ENCODE data around the gene PDE4C.
A peak's percentile ranks its signal among the peaks of the same experiment; 100 is the strongest.

The PDE4C gene

DNA sequence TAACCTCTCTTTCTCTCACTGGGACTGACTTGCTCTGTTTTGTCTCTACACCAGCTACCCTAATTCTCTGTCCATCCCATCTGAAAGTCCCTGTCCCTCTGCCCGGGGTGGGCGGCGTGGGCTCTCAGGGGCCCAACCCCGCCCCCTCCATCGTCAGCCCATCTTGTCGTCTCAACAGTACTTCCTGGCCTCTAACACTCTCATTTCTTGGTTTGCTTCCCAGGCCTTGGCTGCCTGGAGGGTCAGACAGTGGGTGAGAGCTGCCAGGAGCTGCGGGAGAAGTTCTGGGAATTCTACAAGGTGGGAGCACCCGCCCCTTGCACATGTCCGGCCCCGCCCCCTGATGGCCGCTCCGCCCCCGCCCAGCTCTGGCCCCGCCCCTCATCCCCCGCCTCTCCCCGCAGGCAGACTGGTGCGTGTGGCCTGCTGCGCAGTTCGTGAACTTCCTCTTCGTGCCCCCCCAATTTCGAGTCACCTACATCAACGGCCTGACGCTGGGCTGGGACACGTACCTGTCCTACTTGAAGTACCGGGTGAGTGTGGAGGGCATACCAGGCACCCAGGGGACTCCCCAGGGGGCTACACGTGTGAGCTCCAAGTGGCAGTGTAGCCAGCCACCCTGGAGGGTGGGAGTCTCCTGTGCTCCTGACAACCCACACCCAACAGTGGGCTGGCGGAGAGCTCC is 31.5 kb downstream of the PDE4C start:
- peak; percentile 27 to 32 for DNase-seq

DNA sequence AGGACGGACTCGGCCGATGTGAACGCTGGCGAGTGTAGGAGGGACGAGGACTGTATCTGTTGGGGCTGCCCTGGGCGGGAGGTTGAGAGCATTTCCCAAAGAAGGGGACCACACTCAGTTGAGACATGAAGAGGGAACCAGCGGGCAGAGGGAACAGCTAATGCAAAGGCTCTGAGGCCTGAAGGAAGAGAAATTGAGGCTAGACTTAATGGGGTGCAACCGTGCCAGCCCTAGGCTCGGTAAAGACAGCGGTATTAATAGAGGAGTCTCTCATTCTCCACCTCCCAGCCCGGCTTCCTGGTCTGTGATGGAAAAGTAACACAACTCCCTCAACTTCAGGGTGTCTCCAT is 32.1 kb downstream of the PDE4C start:
- no peak for DNase-seq

DNA sequence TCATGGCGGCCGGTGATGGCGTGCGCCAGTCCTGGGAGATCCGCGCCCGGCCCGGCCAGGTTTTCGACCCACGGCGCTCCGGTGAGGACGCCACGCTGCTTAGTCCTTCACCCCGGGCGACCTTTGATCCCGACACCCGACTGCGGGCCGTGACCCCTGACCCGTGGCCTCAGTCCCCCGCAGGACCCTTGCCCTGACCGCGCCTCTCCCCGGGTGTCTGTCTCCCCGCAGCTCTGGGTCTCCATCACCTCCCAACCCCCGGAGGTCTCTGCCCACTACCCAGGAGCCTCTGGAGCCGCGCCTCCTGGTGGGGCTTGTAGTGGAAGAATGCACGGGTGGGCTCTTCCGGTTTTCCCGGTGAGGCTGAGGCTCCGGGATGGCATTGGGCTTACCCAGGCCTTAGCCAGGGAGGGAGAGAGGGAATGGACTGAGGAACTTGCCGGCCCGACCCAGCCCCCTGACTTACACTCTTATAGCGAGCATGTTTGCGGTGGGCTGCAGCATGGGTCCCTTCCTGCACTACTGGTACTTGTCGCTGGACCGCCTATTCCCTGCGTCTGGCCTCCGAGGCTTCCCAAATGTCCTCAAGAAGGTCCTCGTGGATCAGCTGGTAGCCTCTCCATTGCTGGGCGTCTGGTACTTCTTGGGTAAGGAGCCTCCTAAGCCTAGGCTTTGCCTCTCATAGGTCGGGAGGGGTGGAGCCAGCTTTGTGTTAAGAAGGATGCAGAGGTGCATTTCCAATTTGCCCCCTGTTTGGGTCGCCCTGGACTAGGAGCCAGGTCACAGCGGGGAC is 32.7 kb downstream of the PDE4C start:
- no peak for DNase-seq

DNA sequence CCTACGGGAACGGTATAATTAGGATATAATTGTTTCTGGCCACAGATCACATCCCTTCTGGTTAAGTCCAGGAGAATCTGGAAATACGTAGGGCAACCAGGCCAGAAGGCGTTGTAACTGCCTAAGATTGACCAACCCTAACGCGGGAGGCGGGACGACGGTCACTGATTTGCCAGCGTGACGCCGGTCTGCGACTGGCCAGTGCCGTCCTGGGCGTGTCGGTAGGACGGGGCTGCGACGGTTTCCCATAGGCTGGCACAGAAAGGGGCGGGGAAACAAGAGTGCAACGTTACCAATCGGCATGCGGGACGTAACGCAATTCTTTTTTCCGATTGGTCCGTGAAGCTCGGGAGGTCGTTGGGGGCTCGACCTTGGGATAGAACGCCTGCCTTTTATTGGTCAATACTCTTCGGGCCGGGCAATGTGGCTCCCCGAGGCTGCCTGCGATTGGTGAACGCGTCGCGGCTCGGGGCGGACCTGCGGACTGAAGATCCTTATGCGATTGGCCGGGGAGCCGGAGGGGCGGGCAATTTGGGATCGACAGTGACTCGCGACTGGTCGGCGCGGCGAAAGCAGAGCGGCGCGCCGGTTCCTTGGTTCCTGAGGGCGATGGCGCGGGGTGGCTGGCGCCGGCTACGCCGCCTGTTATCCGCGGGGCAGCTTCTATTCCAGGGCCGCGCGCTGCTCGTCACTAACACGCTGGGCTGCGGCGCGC is 33.4 kb downstream of the PDE4C start, which contains the start of gene MPV17L2:
TSS of gene MPV17L2 (plus strand) at position 546 of the 715 bp plus-strand sequence. CDS start at position 610, 64 bp downstream.
- DNase-seq, result peak; percentile 98 to 99

DNA sequence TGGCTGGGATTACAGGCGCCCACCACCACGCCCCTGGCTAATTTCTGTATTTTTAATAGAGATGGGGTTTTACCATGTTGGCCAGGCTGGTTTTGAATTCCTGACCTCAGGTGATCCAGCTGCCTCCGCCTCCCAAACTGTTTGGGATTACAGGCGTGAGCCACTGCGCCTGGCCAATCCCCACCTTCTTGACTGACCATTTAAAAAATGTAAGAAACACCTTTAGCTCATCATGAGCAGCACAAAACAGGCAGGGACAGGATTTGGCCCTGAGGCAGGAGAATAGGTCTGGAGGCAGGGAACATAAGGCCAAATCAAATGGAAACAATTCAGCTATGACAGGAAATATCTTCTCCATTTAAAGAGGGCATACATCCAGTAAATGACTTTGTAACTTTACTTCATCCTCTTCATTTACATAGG is 34.6 kb downstream of the PDE4C start:
- DNase-seq, result no peak

DNA sequence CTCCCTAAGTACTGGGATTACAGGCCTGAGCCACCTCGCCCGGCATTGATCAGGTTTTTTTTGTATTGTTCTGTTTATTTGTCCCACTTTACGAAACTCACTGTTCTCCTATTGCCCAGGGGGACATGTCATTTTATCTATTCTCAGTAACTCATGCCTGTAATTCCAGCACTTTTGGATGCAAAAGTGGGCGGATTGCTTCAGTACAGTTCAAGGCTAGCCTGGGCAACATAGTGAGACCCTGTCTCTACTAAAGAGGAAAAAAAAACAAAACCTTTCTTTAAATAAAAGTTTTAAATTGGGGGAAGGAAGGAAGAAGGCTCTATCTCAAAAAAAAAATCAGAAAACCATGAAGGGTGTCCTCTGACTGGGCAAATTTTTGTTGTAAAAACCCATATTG is 36.0 kb downstream of the PDE4C start:
- DNase-seq, result no peak

DNA sequence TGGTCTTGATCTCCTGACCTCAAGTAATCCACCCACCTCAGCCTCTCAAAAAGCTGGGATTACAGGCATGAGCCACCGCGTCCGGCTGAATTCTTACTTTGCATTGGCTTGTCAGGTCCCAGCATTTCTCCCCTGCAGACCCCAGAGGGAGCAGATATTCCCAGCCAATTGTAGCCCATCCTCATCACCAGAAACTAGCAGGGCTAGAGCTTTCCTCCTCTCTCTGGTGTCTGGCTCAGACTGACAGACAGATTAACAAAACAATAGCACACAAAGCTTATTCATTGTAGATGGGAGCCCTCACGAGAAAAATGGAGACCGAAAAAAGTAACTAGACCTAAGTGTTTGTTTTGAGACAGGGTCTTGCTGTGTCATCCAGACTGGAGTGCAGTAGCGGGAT is 40.7 kb downstream of the PDE4C start:
- no peak for DNase-seq

DNA sequence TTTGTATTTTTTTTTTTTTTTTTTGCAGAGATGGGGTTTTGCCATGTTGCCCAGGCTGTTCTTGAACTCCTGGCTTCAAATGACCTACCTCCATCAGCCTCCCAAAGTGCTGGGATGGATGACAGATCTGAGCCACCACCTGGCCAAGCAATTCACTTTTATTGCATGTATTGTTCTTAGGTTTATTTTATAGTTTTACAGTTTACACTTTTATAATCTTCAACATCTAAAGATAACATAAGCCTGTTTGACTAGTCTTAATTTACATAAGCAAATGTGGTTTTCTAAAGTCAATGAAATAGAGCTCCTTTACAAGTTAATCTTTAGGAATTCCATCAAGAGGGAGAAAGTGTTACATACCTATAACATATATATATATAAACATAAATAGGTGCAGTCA is 42.7 kb downstream of the PDE4C start:
- DNase-seq, result no peak

DNA sequence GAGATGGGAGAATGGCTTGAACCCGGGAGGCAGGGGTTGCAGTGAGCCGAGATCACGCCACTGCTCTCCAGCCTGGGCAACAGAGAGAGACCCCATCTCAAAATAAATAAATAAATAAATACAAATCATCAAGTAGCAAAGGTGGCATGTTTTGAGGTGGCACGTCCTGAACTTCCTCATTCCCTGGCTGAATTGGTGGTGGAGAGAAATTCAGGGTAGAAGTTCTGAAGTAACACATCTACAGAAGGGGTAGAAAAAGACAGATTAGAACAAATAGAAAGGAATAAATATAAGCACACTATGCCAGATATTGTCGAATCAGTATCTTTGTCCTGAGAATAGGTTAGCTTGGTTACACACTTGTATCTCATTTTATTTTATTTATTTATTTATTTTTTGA is 46.3 kb downstream of the PDE4C start:
- no peak for DNase-seq

DNA sequence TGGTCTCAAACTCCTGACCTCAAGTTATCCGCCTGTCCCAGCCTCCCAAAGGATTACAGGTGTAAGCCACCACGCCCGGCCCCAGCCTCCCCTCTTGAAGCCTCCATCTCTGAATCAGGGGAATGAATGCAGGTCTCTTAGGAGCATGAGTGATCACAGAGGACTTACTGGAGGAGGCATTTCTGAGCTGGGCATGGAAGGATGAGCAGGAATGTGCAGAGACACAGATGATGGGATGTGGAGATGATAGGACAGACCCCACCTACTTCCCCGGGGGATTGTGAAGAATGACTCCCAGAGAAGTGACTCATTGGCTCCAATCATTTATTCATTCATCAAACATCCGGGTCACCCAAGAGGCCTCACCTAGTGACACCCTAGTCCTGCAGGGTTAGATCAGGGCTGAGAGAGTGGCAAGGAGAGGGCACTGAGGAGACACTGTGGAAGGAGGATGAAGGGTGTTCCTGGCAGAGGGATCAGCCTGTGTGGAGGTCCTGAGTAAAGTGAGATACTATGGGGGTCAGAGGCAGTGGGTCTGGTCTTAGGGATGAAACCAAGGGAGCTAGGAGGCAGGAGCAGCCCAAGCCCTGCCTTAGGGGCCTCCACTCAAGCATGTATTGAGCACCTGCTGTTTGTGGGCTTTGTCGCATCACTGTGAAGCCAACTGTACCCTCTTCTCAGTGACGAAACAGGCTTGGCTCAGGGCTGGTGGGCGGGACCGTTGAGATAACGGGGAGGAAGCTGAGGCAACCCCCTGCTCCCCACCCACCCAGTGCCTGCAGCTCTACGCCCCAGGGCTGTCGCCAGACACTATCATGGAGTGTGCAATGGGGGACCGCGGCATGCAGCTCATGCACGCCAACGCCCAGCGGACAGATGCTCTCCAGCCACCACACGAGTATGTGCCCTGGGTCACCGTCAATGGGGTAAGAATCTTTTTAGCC is 49.6 kb downstream of the PDE4C start:
- DNase-seq, result no peak

DNA sequence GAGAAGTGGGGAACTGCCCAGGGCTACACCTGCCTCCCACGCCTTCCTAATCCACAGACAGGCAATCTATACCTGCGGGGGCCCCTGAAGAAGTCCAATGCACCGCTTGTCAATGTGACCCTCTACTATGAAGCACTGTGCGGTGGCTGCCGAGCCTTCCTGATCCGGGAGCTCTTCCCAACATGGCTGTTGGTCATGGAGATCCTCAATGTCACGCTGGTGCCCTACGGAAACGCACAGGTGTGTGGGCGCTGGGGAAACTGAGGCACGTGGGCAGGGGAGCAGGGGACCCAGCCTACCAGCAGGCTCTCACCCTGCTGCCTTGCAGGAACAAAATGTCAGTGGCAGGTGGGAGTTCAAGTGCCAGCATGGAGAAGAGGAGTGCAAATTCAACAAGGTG is 51.3 kb downstream of the PDE4C start:
- no peak for DNase-seq
